HEK293 (cell line): Measurements from ENCODE around the gene IGDCC3.

Experiments
- CTCF ChIA-PET: fragments of 350-600 bp; formaldehyde crosslinking; extraction: SDS; loops from one replicate; lab custom pipeline; 2021; ENCODE audit warnings: antibody characterized with exemption; lab: Yijun Ruan, JAX
- POLR2A ChIA-PET: fragments of 300-600 bp; formaldehyde crosslinking; extraction: SDS; loops from one replicate; lab custom pipeline; 2020; ENCODE audit warnings: antibody characterized with exemption, inconsistent platforms; lab: Yijun Ruan, JAX
- H3K27ac ChIP-seq: fragments of 200-500 bp; sonication (Bioruptor generic); 2 replicates; pipeline ENCODE4 v1.5.1; 2014; ENCODE audit warnings: low read depth, low read length, control low read depth, inconsistent platforms; ENCODE audit errors: extremely low read depth
- H3K36me3 ChIP-seq, 2 experiments: fragments of 200-500 bp in 1 of 2; sonication (Bioruptor generic) in 1 of 2; 1 replicate in 1 of 2; 2 replicates in 1 of 2; pipeline ENCODE4 v1.5.1; 2014 to 2017; ENCODE audit warnings: inconsistent platforms in 2 of 2, low read length in 2 of 2; ENCODE audit not compliant: control insufficient read depth in 2 of 2, insufficient read depth in 1 of 2
- H3K4me1 ChIP-seq: fragments of 200-500 bp; sonication (Bioruptor generic); 2 replicates; pipeline ENCODE4 v1.5.1; 2014; ENCODE audit warnings: mild to moderate bottlenecking, low read length, inconsistent platforms; ENCODE audit not compliant: control insufficient read depth, insufficient read depth
- H3K4me3 ChIP-seq: 2 replicates; pipeline ENCODE4 v1.5.1; 2011; ENCODE audit warnings: low read depth, mild to moderate bottlenecking, control low read depth, low read length, moderate library complexity
- H3K9me3 ChIP-seq: fragments of 200-500 bp; sonication (Bioruptor generic); 2 replicates; pipeline ENCODE4 v1.5.1; 2014; ENCODE audit warnings: low read depth, low read length, inconsistent platforms; ENCODE audit not compliant: control insufficient read depth, insufficient read depth
- AEBP2 ChIP-seq: fragments of 450-650 bp; formaldehyde crosslinking; IDR thresholded peaks from 2 replicates; pipeline ENCODE4 v1.5.1; 2016; ENCODE audit warnings: missing biosample characterization, missing genetic modification characterization, borderline replicate concordance
- ELK4 ChIP-seq: IDR thresholded peaks from 2 replicates; pipeline ENCODE4 v1.6.1; 2011; ENCODE audit warnings: mild to moderate bottlenecking, low read depth, low read length, borderline replicate concordance
- MZF1 ChIP-seq: fragments of 450-650 bp; formaldehyde crosslinking; IDR thresholded peaks from 2 replicates; pipeline ENCODE4 v1.5.1; 2017; ENCODE audit warnings: missing biosample characterization, missing genetic modification characterization, borderline replicate concordance
- PRDM6 ChIP-seq: fragments of 450-650 bp; formaldehyde crosslinking; IDR thresholded peaks from 2 replicates; pipeline ENCODE4 v1.5.1; 2017; ENCODE audit warnings: missing biosample characterization, missing genetic modification characterization
- RBAK ChIP-seq: fragments of 450-650 bp; formaldehyde crosslinking; IDR thresholded peaks from 2 replicates; pipeline ENCODE4 v1.5.1; 2016; ENCODE audit warnings: missing biosample characterization, missing genetic modification characterization
- TRIM28 ChIP-seq: IDR thresholded peaks from 2 replicates; pipeline ENCODE4 v1.6.1; 2011; ENCODE audit warnings: low read length, control low read depth, borderline replicate concordance
- YY1 ChIP-seq: fragments of 450-650 bp; formaldehyde crosslinking; IDR thresholded peaks from 2 replicates; pipeline ENCODE4 v1.5.1; 2018; ENCODE audit warnings: missing biosample characterization, missing genetic modification characterization
- ZBTB10 ChIP-seq: fragments of 450-650 bp; formaldehyde crosslinking; IDR thresholded peaks from 2 replicates; pipeline ENCODE4 v1.5.1; 2016; ENCODE audit warnings: missing biosample characterization, missing genetic modification characterization
- ZBTB48 ChIP-seq: fragments of 450-650 bp; formaldehyde crosslinking; IDR thresholded peaks from 2 replicates; pipeline ENCODE4 v1.5.1; 2016; ENCODE audit warnings: missing biosample characterization, missing genetic modification characterization
- ZFHX2 ChIP-seq: fragments of 450-650 bp; formaldehyde crosslinking; conservative IDR thresholded peaks from 2 replicates; pipeline ENCODE4 v1.5.1; 2016; ENCODE audit warnings: missing biosample characterization, missing genetic modification characterization
- ZNF18 ChIP-seq: fragments of 450-650 bp; formaldehyde crosslinking; IDR thresholded peaks from 2 replicates; pipeline ENCODE4 v1.5.1; 2016; ENCODE audit warnings: missing biosample characterization, missing genetic modification characterization
- ZNF24 ChIP-seq: fragments of 450-650 bp; formaldehyde crosslinking; IDR thresholded peaks from 2 replicates; pipeline ENCODE4 v1.5.1; 2016; ENCODE audit warnings: missing biosample characterization, missing genetic modification characterization
- ZNF48 ChIP-seq: fragments of 450-650 bp; formaldehyde crosslinking; IDR thresholded peaks from 2 replicates; pipeline ENCODE4 v1.5.1; 2016; ENCODE audit warnings: missing biosample characterization, missing genetic modification characterization
- ZNF621 ChIP-seq: fragments of 450-650 bp; formaldehyde crosslinking; IDR thresholded peaks from 2 replicates; pipeline ENCODE4 v1.5.1; 2017; ENCODE audit warnings: missing biosample characterization, missing genetic modification characterization
- ZNF623 ChIP-seq: fragments of 450-650 bp; formaldehyde crosslinking; IDR thresholded peaks from 2 replicates; pipeline ENCODE4 v1.5.1; 2016; ENCODE audit warnings: missing biosample characterization, missing genetic modification characterization
- ZNF776 ChIP-seq: fragments of 450-650 bp; formaldehyde crosslinking; IDR thresholded peaks from 2 replicates; pipeline ENCODE4 v1.5.0; 2017; ENCODE audit warnings: missing biosample characterization, missing genetic modification characterization, borderline replicate concordance
- ZNF785 ChIP-seq: fragments of 450-650 bp; formaldehyde crosslinking; IDR thresholded peaks from 2 replicates; pipeline ENCODE4 v1.5.1; 2016; ENCODE audit warnings: missing biosample characterization, missing genetic modification characterization

Gene IGDCC3

GRCh38 chr15:65302061-65302460 is 75.7 kb downstream of the IGDCC3 start (continued):
- TF ChIP-seq ZNF18 (tag by site-specific recombination) (no peak), ZBTB48 (tag by site-specific recombination) (no peak)
- TF ChIP-seq, all 188 proteins: peak for 0

- ChIA-PET CTCF (interaction anchor here (0.7 to 1.4 kb wide), 5 partner anchors 14 to 89 kb away, joined by 3 to 6 read pairs (median 3); partner anchors contain the start of gene PARP16), POLR2A (interaction anchor here (1.1 to 1.2 kb wide), 2 partner anchors 13 to 77 kb away, joined by 3 to 4 read pairs; no protein-coding TSS in a partner anchor)
- Histone ChIP-seq H3K4me3 (no peak overlapping the region), H3K9me3 (no peaks in the 10 kb centered on the region), H3K4me1 (peaks cover 3% of the 10 kb centered on the region; the same call in 1 of the 2 replicates), H3K27ac (no peak overlapping the region), H3K36me3 (no peaks in the 10 kb centered on the region)
- TF ChIP-seq PRDM6 (tag by site-specific recombination), result no peak
- TF ChIP-seq ZNF48 (tag by site-specific recombination), result no peak
- TF ChIP-seq ZNF776 (tag by site-specific recombination), result no peak
- TF ChIP-seq ZNF621 (tag by site-specific recombination), result no peak
- no peak for TF ChIP-seq ZNF785
- no peak for TF ChIP-seq ZNF24 (tag by site-specific recombination)
- no peak for TF ChIP-seq AEBP2 (tag by site-specific recombination)
- TF ChIP-seq MZF1, result no peak
- TF ChIP-seq ZNF623 (tag by site-specific recombination), result no peak
- TF ChIP-seq, all 188 proteins: peak for 0
These were observed 76.8 kb downstream of the IGDCC3 start for GRCh38 chr15:65300924-65301441.

GRCh38 chr15:65298731-65299130 is 79.1 kb downstream of the IGDCC3 start:
- TF ChIP-seq ZFHX2 (tag by site-specific recombination) (no peak), YY1 (no peak), TRIM28 (no peak), PRDM6 (tag by site-specific recombination) (no peak), RBAK (tag by site-specific recombination) (no peak), ELK4 (no peak), ZBTB10 (tag by site-specific recombination) (no peak)
- Histone ChIP-seq H3K27ac (no peak overlapping the region), H3K4me1 (peaks cover 3% of the 10 kb centered on the region; the same call in 1 of the 2 replicates), H3K36me3 (no peaks in the 10 kb centered on the region), H3K4me3 (no peak overlapping the region), H3K9me3 (no peaks in the 10 kb centered on the region)
- ChIA-PET POLR2A (interaction anchor here (2.5 kb wide), 1 partner anchor 114 kb away, joined by 9 read pairs; the partner anchor contains the start of gene CLPX), CTCF (interaction anchor here (0.7 to 3.0 kb wide), 4 partner anchors 12 to 195 kb away, joined by 4 to 35 read pairs (median 4); partner anchors contain the start of gene PARP16)
